GM12878 (cell line): ENCODE results near the gene UNC5CL. TPM values are rescaled to one million over a fixed set of nuclear protein-coding genes. Genes with fewer than 3 reads are reported as not detected.
A peak's percentile ranks its signal among the peaks of the same experiment; 100 is the strongest.

Experiments
- ATF3 ChIP-seq: IDR thresholded peaks from 2 replicates; pipeline ENCODE4 v1.6.1; 2011; ENCODE audit warnings: low read depth, mild to moderate bottlenecking, low read length, moderate library complexity, borderline replicate concordance; ENCODE audit errors: extremely low read depth
- CREB1 ChIP-seq: IDR thresholded peaks from 2 replicates; pipeline ENCODE4 v1.6.1; 2012; ENCODE audit warnings: low read depth, mild to moderate bottlenecking, inconsistent platforms
- CUX1 ChIP-seq: IDR thresholded peaks from 2 replicates; pipeline ENCODE4 v1.6.1; 2012; ENCODE audit warnings: improper control_type of control experiment, low read depth, low read length; ENCODE audit not compliant: insufficient replicate concordance
- FOXK2 ChIP-seq: fragments of 450-650 bp; IDR thresholded peaks from 2 replicates; pipeline ENCODE4 v1.6.1; 2017; ENCODE audit warnings: mild to moderate bottlenecking, moderate library complexity
- HDAC6 ChIP-seq: fragments of 200-600 bp; sonication (generic); IDR thresholded peaks from one replicate; pipeline ENCODE4 v1.8.0; 2017; ENCODE audit warnings: antibody characterized with exemption; ENCODE audit not compliant: unreplicated experiment
- IKZF2 ChIP-seq, 2 experiments: fragments of 450-650 bp; IDR thresholded peaks; 2 replicates each; pipeline ENCODE4 v1.6.1; 2017; ENCODE audit warnings: mild to moderate bottlenecking in 2 of 2, moderate library complexity in 2 of 2
- MAX ChIP-seq: IDR thresholded peaks from 2 replicates; pipeline ENCODE4 v1.6.1; 2012; ENCODE audit warnings: low read depth, low read length, improper control_type of control experiment
- MEF2A ChIP-seq: IDR thresholded peaks from 2 replicates; pipeline ENCODE4 v1.6.1; 2011; ENCODE audit warnings: low read depth, mild to moderate bottlenecking, low read length, moderate library complexity; ENCODE audit not compliant: insufficient read depth
- PAX8 ChIP-seq: fragments of 450-650 bp; IDR thresholded peaks from 2 replicates; pipeline ENCODE4 v1.6.1; 2017; ENCODE audit warnings: mild to moderate bottlenecking, moderate library complexity
- POU2F2 ChIP-seq: IDR thresholded peaks from 3 replicates; pipeline ENCODE4 v1.6.1; 2011; ENCODE audit warnings: low read depth, mild to moderate bottlenecking, low read length, borderline replicate concordance
- RELB ChIP-seq: fragments of 450-650 bp; IDR thresholded peaks from 2 replicates; pipeline ENCODE4 v1.6.1; 2017; ENCODE audit warnings: low read depth, mild to moderate bottlenecking, moderate library complexity
- SKIL ChIP-seq: fragments of 450-650 bp; IDR thresholded peaks from 2 replicates; pipeline ENCODE4 v1.6.1; 2017; ENCODE audit warnings: mild to moderate bottlenecking, low read depth, inconsistent platforms; ENCODE audit not compliant: poor library complexity, severe bottlenecking
- SRF ChIP-seq, 2 experiments: IDR thresholded peaks; 2 replicates each; pipeline ENCODE4 v1.6.1; 2011; ENCODE audit warnings: low read depth in 2 of 2, low read length in 2 of 2, mild to moderate bottlenecking in 1 of 2, moderate library complexity in 1 of 2
- ZNF592 ChIP-seq: fragments of 450-650 bp; IDR thresholded peaks from 2 replicates; pipeline ENCODE4 v1.6.1; 2017; ENCODE audit warnings: mild to moderate bottlenecking, moderate library complexity
- polyA plus RNA-seq, 11 experiments: library from polyadenylated mRNA; depleted of rRNA in 4 of 11; unstranded in 6 of 11; stranded (reverse) in 5 of 11; fragments of >200 nt; fragmentation: Nextera tagmentation in 4 of 11; fragmentation: Illumina TruSeq in 1 of 11; extraction: Ambion mirVana in 4 of 11; extraction: Trizol in 1 of 11; gene quantifications; 1 replicate in 1 of 11; 2 replicates in 10 of 11; pipeline versions ENCODE4 v1.2.1 to v1.2.3, GENCODE V29; 2011 to 2016; ENCODE audit warnings: inconsistent platforms in 2 of 11, missing spikeins in 2 of 11, low read depth in 1 of 11
- total RNA-seq, 4 experiments: library from RNA; depleted of rRNA in 3 of 4; stranded (reverse); fragments of >200 nt in 3 of 4; fragmentation: Illumina TruSeq in 1 of 4; extraction: Trizol in 1 of 4; gene quantifications; 2 replicates each; pipeline versions ENCODE4 v1.2.1 to v1.2.3, GENCODE V29; 2013 to 2021

Gene UNC5CL
- total and polyA plus RNA-seq, 10 of the 15 experiments (the other 5 are each of a cell fraction or from before 2014, with no cell fraction given): 0.11 to 1.2 (median 0.46) TPM; not detected in 1

GRCh38 chr6:41027799-41028560, 11.0 kb downstream of the UNC5CL start (continued):
- TF ChIP-seq SKIL (no peak), POU2F2 (0 out of 3 replicates have a peak, but pooled peaks have one; percentile 37), HDAC6 (no peak), MAX (no peak; the same call in 1 of the 2 replicates), MEF2A (no peak), PAX8 (no peak), FOXK2 (no peak), IKZF2 (IDR thresholded peaks at IDR 0.05) (no peak), CREB1 (no peak), ZNF592 (peak; percentile 51; the same call in 1 of the 2 replicates), CUX1 (no peak), ATF3 (no peak), RELB (0 out of 2 replicates have a peak, but pooled peaks have one; percentile 16), SRF (IDR thresholded peaks at IDR 0.05; ENCODE audit: low read depth in 2 of 2, low read length in 2 of 2) (no peak)
